SU-DHL-6 (cell line): ENCODE data around the gene MOG.
"Not testable (repeated sequence)": the region's sequence is repeated elsewhere in the genome, so short reads cannot be mapped to it uniquely, and the experiment has no call there.

Experiments used
- H2AFZ ChIP-seq: fragments of 200-600 bp; sonication (generic); 2 replicates; pipeline ENCODE4 v1.6.1; 2014; ENCODE audit warnings: low read depth, mild to moderate bottlenecking, moderate library complexity, mixed read lengths, antibody characterized with exemption, low read length; ENCODE audit not compliant: severe bottlenecking
- H3F3A ChIP-seq: fragments of 200-600 bp; shearing (Covaris generic); 2 replicates; pipeline ENCODE4 v1.6.0; 2016; ENCODE audit warnings: antibody characterized with exemption, mild to moderate bottlenecking; ENCODE audit not compliant: insufficient read depth
- H3K27ac ChIP-seq: fragments of 200-600 bp; sonication (generic); 2 replicates; pipeline ENCODE4 v1.5.1; 2016; ENCODE audit warnings: low read depth, mild to moderate bottlenecking, low read length, moderate library complexity, mixed read lengths
- H3K27me3 ChIP-seq: fragments of 200-600 bp; sonication (generic), shearing (Covaris generic); 2 replicates; pipeline ENCODE4 v1.6.0; 2014; ENCODE audit warnings: mild to moderate bottlenecking, low read length
- H3K36me3 ChIP-seq: fragments of 200-600 bp; sonication (generic); 2 replicates; pipeline ENCODE4 v1.6.1; 2014; ENCODE audit warnings: mild to moderate bottlenecking, low read length, mixed read lengths
- H3K4me2 ChIP-seq: fragments of 300-600, 200-600 bp; shearing (Covaris generic), sonication (generic); 2 replicates; pipeline ENCODE4 v1.6.0; 2014; ENCODE audit warnings: low read length, low read depth, mild to moderate bottlenecking; ENCODE audit not compliant: poor library complexity, severe bottlenecking
- H3K4me3 ChIP-seq: fragments of 200-600 bp; sonication (generic); 2 replicates; pipeline ENCODE4 v1.5.1; 2014; ENCODE audit warnings: antibody characterized with exemption, low read length, mild to moderate bottlenecking, mixed read lengths; ENCODE audit not compliant: insufficient read depth, poor library complexity, severe bottlenecking
- H3K79me2 ChIP-seq: fragments of 200-600 bp; sonication (generic); 2 replicates; pipeline ENCODE4 v1.6.1; 2014; ENCODE audit warnings: mild to moderate bottlenecking, low read length, moderate library complexity; ENCODE audit not compliant: insufficient read depth
- H3K9ac ChIP-seq: fragments of 200-600 bp; sonication (generic); 2 replicates; pipeline ENCODE4 v1.7.0; 2014; ENCODE audit warnings: mild to moderate bottlenecking, low read length
- H3K9me2 ChIP-seq: fragments of 200-600 bp; sonication (generic); replicated peaks from 2 replicates; pipeline ENCODE4 v1.6.1; 2014; ENCODE audit warnings: low read length; ENCODE audit not compliant: insufficient read depth
- H3K9me3 ChIP-seq: fragments of 200-600 bp; sonication (generic); 2 replicates; pipeline ENCODE4 v1.6.1; 2014; ENCODE audit warnings: low read length, mixed read lengths; ENCODE audit not compliant: insufficient read depth
- H4K20me1 ChIP-seq: fragments of 200-600 bp; sonication (generic); 2 replicates; pipeline ENCODE4 v1.6.1; 2014; ENCODE audit warnings: low read depth, mild to moderate bottlenecking, antibody characterized with exemption, low read length, moderate library complexity, mixed read lengths
- EZH2phosphoT487 ChIP-seq: fragments of 200-600 bp; sonication (generic), shearing (Covaris generic); conservative IDR thresholded peaks from 2 replicates; pipeline ENCODE4 v1.6.1; 2018; ENCODE audit warnings: mild to moderate bottlenecking, antibody characterized with exemption, low read length, moderate library complexity, mixed read lengths
- TF ChIP-seq, protein P1 (sequence below): fragments of 200-600 bp; sonication (generic); IDR thresholded peaks from one replicate; pipeline ENCODE4 v1.5.1; 2017; ENCODE audit warnings: antibody characterized with exemption, mild to moderate bottlenecking, low read length, moderate library complexity; ENCODE audit not compliant: insufficient read depth, poor library complexity, severe bottlenecking

Gene MOG

DNA sequence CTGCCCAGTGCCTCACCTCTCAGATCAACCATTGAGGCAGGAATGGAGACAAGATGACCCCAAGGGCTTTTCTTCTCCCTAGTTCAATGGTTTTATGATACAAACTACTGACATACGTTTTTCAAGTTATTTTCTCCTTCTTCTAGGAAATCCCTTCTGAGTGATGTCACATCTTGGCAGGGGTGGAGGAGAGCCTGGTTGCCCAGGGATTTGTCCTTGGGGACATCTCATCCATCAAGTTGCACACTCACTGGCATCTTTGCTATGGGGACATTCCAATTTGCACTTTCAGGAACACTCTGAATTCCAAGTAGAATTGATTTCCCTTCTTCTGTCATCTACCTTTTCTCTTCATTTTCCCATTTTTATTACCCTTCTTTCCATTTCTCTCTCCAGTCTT lies 14.1 kb downstream of the MOG start:
- no peaks in the 10 kb centered on the region for H3K27me3 ChIP-seq
- H3K4me2 ChIP-seq: no peak overlapping the region
- TF ChIP-seq, protein P1, sequence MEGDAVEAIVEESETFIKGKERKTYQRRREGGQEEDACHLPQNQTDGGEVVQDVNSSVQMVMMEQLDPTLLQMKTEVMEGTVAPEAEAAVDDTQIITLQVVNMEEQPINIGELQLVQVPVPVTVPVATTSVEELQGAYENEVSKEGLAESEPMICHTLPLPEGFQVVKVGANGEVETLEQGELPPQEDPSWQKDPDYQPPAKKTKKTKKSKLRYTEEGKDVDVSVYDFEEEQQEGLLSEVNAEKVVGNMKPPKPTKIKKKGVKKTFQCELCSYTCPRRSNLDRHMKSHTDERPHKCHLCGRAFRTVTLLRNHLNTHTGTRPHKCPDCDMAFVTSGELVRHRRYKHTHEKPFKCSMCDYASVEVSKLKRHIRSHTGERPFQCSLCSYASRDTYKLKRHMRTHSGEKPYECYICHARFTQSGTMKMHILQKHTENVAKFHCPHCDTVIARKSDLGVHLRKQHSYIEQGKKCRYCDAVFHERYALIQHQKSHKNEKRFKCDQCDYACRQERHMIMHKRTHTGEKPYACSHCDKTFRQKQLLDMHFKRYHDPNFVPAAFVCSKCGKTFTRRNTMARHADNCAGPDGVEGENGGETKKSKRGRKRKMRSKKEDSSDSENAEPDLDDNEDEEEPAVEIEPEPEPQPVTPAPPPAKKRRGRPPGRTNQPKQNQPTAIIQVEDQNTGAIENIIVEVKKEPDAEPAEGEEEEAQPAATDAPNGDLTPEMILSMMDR: no peak
- no peak for TF ChIP-seq EZH2phosphoT487
- no peak overlapping the region for H2AFZ ChIP-seq
- no peak overlapping the region for H3K9ac ChIP-seq
- H3K27ac ChIP-seq: no peak overlapping the region
- no peaks in the 10 kb centered on the region for H3K36me3 ChIP-seq
- H3K9me2 ChIP-seq: no peaks in the 10 kb centered on the region
- no peak overlapping the region for H3K4me3 ChIP-seq
- no peaks in the 10 kb centered on the region for H3F3A ChIP-seq
- no peaks in the 10 kb centered on the region for H3K9me3 ChIP-seq
- no peaks in the 10 kb centered on the region for H4K20me1 ChIP-seq
- H3K79me2 ChIP-seq: no peaks in the 10 kb centered on the region

DNA sequence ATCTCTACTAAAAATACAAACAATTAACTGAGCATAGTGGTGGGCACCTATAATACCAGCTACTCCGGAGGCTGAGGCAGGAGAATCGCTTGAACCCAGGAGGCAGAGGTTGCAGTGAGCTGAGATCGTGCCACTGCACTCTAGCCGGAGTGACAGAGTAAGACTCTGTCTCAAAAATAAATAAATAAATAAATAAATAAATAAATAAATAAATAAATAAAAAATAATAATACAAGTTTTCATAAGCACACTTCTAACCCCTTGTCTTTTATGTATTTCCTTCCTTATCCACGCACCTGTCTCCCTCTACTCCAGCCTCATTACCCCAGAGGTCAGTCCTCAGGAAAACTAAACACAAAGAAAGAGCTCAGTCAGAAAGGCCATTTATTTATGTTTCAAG lies 15.2 kb downstream of the MOG start:
- H3K9me3 ChIP-seq, H3K79me2 ChIP-seq, H3K9ac ChIP-seq, H2AFZ ChIP-seq, H3K27me3 ChIP-seq, H3K9me2 ChIP-seq, H3F3A ChIP-seq, H3K36me3 ChIP-seq, H4K20me1 ChIP-seq, H3K4me3 ChIP-seq, H3K4me2 ChIP-seq, H3K27ac ChIP-seq: not testable (repeated sequence)

DNA sequence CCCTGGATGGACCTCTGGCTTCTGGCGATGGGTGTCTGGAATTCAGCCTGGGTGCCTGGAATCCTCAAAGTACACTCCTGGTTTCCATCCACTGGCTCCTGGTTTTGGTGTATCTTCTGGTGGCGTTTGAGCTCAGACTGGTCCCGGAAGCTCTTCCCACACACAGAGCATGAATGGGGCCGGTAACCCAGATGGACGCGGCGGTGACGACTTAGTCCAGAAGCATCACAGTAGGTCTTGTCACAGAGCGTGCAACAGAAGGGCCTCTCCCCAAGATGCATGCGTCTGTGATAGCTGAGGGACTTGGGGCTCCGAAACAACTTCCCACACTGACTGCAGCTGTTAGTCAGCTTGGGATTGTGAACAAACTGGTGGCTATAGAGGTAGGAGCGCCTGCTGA lies 16.3 kb downstream of the MOG start:
- Histone ChIP-seq H3K9me2 (no peaks in the 10 kb centered on the region), H3K4me2 (no peak overlapping the region), H3K27ac (no peak overlapping the region), H3F3A (no peaks in the 10 kb centered on the region), H3K4me3 (no peak overlapping the region), H3K9ac (no peak overlapping the region), H3K79me2 (no peaks in the 10 kb centered on the region), H3K9me3 (no peaks in the 10 kb centered on the region), H3K36me3 (no peaks in the 10 kb centered on the region), H3K27me3 (no peaks in the 10 kb centered on the region), H2AFZ (no peak overlapping the region), H4K20me1 (no peaks in the 10 kb centered on the region)
- TF ChIP-seq, protein P1: no peak
- TF ChIP-seq EZH2phosphoT487: no peak

DNA sequence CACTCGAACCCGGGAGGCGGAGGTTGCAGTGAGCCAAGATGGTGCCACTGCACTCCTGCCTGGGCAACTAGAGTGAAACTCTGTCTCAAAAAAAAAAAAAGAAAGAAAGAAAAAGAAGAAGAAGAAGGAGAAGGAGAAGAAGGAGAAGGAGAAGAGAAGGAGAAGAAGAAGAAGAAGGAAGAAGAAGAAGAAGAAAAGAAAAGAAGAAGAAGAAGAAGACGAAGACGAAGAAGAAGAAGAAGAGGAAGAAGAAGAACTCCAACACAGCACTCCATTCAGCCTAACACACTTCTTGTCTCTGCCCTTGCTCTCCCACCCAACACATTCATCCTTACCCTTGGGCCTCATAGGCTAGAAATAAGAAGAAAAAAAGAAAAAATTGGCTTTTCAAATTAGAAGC lies 17.1 kb downstream of the MOG start:
- no peaks in the 10 kb centered on the region for H3K9me3 ChIP-seq
- H4K20me1 ChIP-seq: no peaks in the 10 kb centered on the region
- no peaks in the 10 kb centered on the region for H3K36me3 ChIP-seq
- H3F3A ChIP-seq: no peaks in the 10 kb centered on the region
- H3K27ac ChIP-seq: no peak overlapping the region
- H3K79me2 ChIP-seq: no peaks in the 10 kb centered on the region
- no peak for TF ChIP-seq EZH2phosphoT487
- TF ChIP-seq, protein P1: no peak
- no peak overlapping the region for H3K4me3 ChIP-seq
- no peaks in the 10 kb centered on the region for H3K9me2 ChIP-seq
- H3K27me3 ChIP-seq: no peaks in the 10 kb centered on the region
- H3K4me2 ChIP-seq: no peak overlapping the region
- no peak overlapping the region for H2AFZ ChIP-seq
- no peak overlapping the region for H3K9ac ChIP-seq
